Measurements from ENCODE around the gene DOCK1.
A peak's percentile ranks its signal among the peaks of the same experiment; 100 is the strongest.

DOCK1 gene

GRCh38 chr10:127344346-127344745 is 439.1 kb downstream of the DOCK1 start:
- no peak for DNase-seq (ENCODE audit: low read depth, low spot score)
- no peak for TF ChIP-seq CTCF (IDR thresholded peaks at IDR 0.05; ENCODE audit: low read depth, low read length)
- H3K4me3 ChIP-seq (ENCODE audit: low read depth, low read length), result no peak overlapping the region
- in situ Hi-C loops (cut with HindIII; ENCODE audit: low sequenced_read_pairs), result no loop called here

DNA sequence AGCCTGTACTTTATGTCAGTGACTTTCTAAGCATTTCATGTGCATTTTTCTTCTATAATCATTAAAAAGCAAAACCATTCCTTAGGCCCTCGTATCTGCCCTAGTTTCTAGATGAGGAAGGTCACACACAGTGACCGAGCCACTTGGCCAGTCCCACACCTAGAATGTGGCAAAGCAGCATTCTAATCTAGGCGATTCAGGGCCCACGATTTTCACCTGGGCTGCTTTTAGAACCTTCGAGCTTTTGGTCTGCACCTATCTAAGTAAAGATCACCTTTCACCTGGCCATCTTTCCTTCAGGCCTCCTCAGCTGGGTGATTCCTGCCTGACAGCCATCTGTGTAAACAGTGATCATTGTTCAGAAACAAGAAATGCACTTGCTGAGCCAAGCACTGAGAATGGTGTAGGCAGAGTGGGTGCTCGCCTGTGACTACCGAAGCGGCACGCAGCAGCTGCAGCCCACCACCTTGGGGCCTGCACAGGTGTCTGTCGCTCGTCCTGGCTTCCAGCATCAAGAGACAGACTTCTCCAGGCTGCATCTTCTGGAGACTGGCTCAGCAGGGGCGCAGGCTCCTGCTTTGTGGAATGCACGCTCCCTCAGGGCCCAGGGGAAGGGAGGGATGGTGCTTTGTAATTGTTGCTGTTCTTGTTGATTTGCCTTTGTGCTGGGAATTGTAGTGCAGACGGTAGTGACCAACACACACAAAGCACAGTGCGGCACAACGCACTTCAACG is 440.2 kb downstream of the DOCK1 start:
- TF ChIP-seq CTCF (IDR thresholded peaks at IDR 0.05; ENCODE audit: low read depth, low read length), result no peak
- in situ Hi-C loops (cut with HindIII; ENCODE audit: low sequenced_read_pairs), result no loop called here
- no peak for DNase-seq (ENCODE audit: low read depth, low spot score)
- H3K4me3 ChIP-seq (ENCODE audit: low read depth, low read length), result no peak overlapping the region

GRCh38 chr10:127346604-127347003 is 441.4 kb downstream of the DOCK1 start:
- in situ Hi-C loops (cut with HindIII; ENCODE audit: low sequenced_read_pairs), result no loop called here
- no peak overlapping the region for H3K4me3 ChIP-seq (ENCODE audit: low read depth, low read length)
- no peak for DNase-seq (ENCODE audit: low read depth, low spot score)
- no peak for TF ChIP-seq CTCF (IDR thresholded peaks at IDR 0.05; ENCODE audit: low read depth, low read length)

- no peak for TF ChIP-seq CTCF (IDR thresholded peaks at IDR 0.05; ENCODE audit: low read depth, low read length)
- in situ Hi-C loops (cut with HindIII; ENCODE audit: low sequenced_read_pairs), result no loop called here
- no peak for DNase-seq (ENCODE audit: low read depth, low spot score)
These were observed 442.2 kb downstream of the DOCK1 start for GRCh38 chr10:127347202-127347959.

GRCh38 chr10:127349737-127350136 is 444.5 kb downstream of the DOCK1 start:
- no peak overlapping the region for H3K4me3 ChIP-seq (ENCODE audit: low read depth, low read length)
- in situ Hi-C loops (cut with HindIII; ENCODE audit: low sequenced_read_pairs), result no loop called here
- no peak for TF ChIP-seq CTCF (IDR thresholded peaks at IDR 0.05; ENCODE audit: low read depth, low read length)
- DNase-seq (ENCODE audit: low read depth, low spot score), result peak; percentile 32

More at GRCh38 chr10:127347202-127347959, 442.2 kb downstream of the DOCK1 start:
- no peak overlapping the region for H3K4me3 ChIP-seq (ENCODE audit: low read depth, low read length)

GRCh38 chr10:127351542-127351941 is 446.3 kb downstream of the DOCK1 start:
- no peak for DNase-seq (ENCODE audit: low read depth, low spot score)
- in situ Hi-C loops (cut with HindIII; ENCODE audit: low sequenced_read_pairs), result no loop called here
- H3K4me3 ChIP-seq (ENCODE audit: low read depth, low read length), result no peak overlapping the region
- no peak for TF ChIP-seq CTCF (IDR thresholded peaks at IDR 0.05; ENCODE audit: low read depth, low read length)
